ENCODE measurements around the gene DIDO1.
A peak's percentile ranks its signal among the peaks of the same experiment; 100 is the strongest.

Gene DIDO1

GRCh38 chr20:62952968-62953838 is 26.9 kb upstream of the DIDO1 start:
- no peaks in the 10 kb centered on the region for H3K9me3 ChIP-seq (ENCODE audit: control insufficient read depth, low read depth, low read length)
- no peak overlapping the region for H3K9ac ChIP-seq (ENCODE audit: low read length)
- H3K4me3 ChIP-seq (ENCODE audit: low read length), result peak overlapping the region; percentile 48
- H3K27ac ChIP-seq (ENCODE audit: low read length), result no peak overlapping the region
- H3K4me1 ChIP-seq (ENCODE audit: control insufficient read depth, low read depth, low read length), result peaks cover 15% of the 10 kb centered on the region
- no peaks in the 10 kb centered on the region for H3K27me3 ChIP-seq (ENCODE audit: control insufficient read depth, insufficient read depth, low read length)
- peaks cover 10% of the 10 kb centered on the region for H3K36me3 ChIP-seq (ENCODE audit: control insufficient read depth, low read depth, low read length)

GRCh38 chr20:62952373-62952967 is 26.2 kb upstream of the DIDO1 start, which contains the start of gene SLC17A9:
Gene SLC17A9, plus strand, starts transcription at chr20:62952709. Its CDS starts 122 bp downstream, at chr20:62952831.
- H3K9me3 ChIP-seq (ENCODE audit: control insufficient read depth, low read depth, low read length), result no peaks in the 10 kb centered on the region
- no peak within 1 kb of the TSS for H3K27ac ChIP-seq (ENCODE audit: low read length)
- H3K36me3 ChIP-seq (ENCODE audit: control insufficient read depth, low read depth, low read length), result peaks cover 16% of the 10 kb centered on the region
- no peak within 1 kb of the TSS for H3K9ac ChIP-seq (ENCODE audit: low read length)
- peaks cover 15% of the 10 kb centered on the region for H3K4me1 ChIP-seq (ENCODE audit: control insufficient read depth, low read depth, low read length)
- no peaks in the 10 kb centered on the region for H3K27me3 ChIP-seq (ENCODE audit: control insufficient read depth, insufficient read depth, low read length)
- H3K4me3 ChIP-seq (ENCODE audit: low read length), result peak within 1 kb of the TSS; percentile 48

- peak overlapping the region; percentile 48 for H3K4me3 ChIP-seq (ENCODE audit: low read length)
- peaks cover 15% of the 10 kb centered on the region for H3K4me1 ChIP-seq (ENCODE audit: control insufficient read depth, low read depth, low read length)
- no peaks in the 10 kb centered on the region for H3K27me3 ChIP-seq (ENCODE audit: control insufficient read depth, insufficient read depth, low read length)
- peaks cover 20% of the 10 kb centered on the region for H3K36me3 ChIP-seq (ENCODE audit: control insufficient read depth, low read depth, low read length)
- no peak overlapping the region for H3K27ac ChIP-seq (ENCODE audit: low read length)
- no peaks in the 10 kb centered on the region for H3K9me3 ChIP-seq (ENCODE audit: control insufficient read depth, low read depth, low read length)
- no peak overlapping the region for H3K9ac ChIP-seq (ENCODE audit: low read length)
Observed at GRCh38 chr20:62951896-62952372, 25.6 kb upstream of the DIDO1 start.

- peaks cover 15% of the 10 kb centered on the region for H3K4me1 ChIP-seq (ENCODE audit: control insufficient read depth, low read depth, low read length)
- H3K9ac ChIP-seq (ENCODE audit: low read length), result no peak overlapping the region
- H3K4me3 ChIP-seq (ENCODE audit: low read length), result no peak overlapping the region
- no peaks in the 10 kb centered on the region for H3K9me3 ChIP-seq (ENCODE audit: control insufficient read depth, low read depth, low read length)
- peaks cover 26% of the 10 kb centered on the region for H3K36me3 ChIP-seq (ENCODE audit: control insufficient read depth, low read depth, low read length)
- H3K27me3 ChIP-seq (ENCODE audit: control insufficient read depth, insufficient read depth, low read length), result no peaks in the 10 kb centered on the region
- H3K27ac ChIP-seq (ENCODE audit: low read length), result no peak overlapping the region
Observed at GRCh38 chr20:62951143-62951895, 25.0 kb upstream of the DIDO1 start.

- no peaks in the 10 kb centered on the region for H3K9me3 ChIP-seq (ENCODE audit: control insufficient read depth, low read depth, low read length)
- H3K36me3 ChIP-seq (ENCODE audit: control insufficient read depth, low read depth, low read length), result peaks cover 32% of the 10 kb centered on the region
- H3K4me1 ChIP-seq (ENCODE audit: control insufficient read depth, low read depth, low read length), result peaks cover 15% of the 10 kb centered on the region
- H3K4me3 ChIP-seq (ENCODE audit: low read length), result no peak overlapping the region
- no peak overlapping the region for H3K27ac ChIP-seq (ENCODE audit: low read length)
- no peak overlapping the region for H3K9ac ChIP-seq (ENCODE audit: low read length)
- no peaks in the 10 kb centered on the region for H3K27me3 ChIP-seq (ENCODE audit: control insufficient read depth, insufficient read depth, low read length)
Observed at GRCh38 chr20:62950741-62951140, 24.4 kb upstream of the DIDO1 start.

GRCh38 chr20:62949962-62950361 is 23.7 kb upstream of the DIDO1 start:
- no peaks in the 10 kb centered on the region for H3K9me3 ChIP-seq (ENCODE audit: control insufficient read depth, low read depth, low read length)
- peaks cover 39% of the 10 kb centered on the region for H3K36me3 ChIP-seq (ENCODE audit: control insufficient read depth, low read depth, low read length)
- no peak overlapping the region for H3K4me3 ChIP-seq (ENCODE audit: low read length)
- H3K27me3 ChIP-seq (ENCODE audit: control insufficient read depth, insufficient read depth, low read length), result no peaks in the 10 kb centered on the region
- no peak overlapping the region for H3K27ac ChIP-seq (ENCODE audit: low read length)
- no peak overlapping the region for H3K9ac ChIP-seq (ENCODE audit: low read length)
- peaks cover 15% of the 10 kb centered on the region for H3K4me1 ChIP-seq (ENCODE audit: control insufficient read depth, low read depth, low read length)

- no peak overlapping the region for H3K27ac ChIP-seq (ENCODE audit: low read length)
- H3K27me3 ChIP-seq (ENCODE audit: control insufficient read depth, insufficient read depth, low read length), result no peaks in the 10 kb centered on the region
- peaks cover 46% of the 10 kb centered on the region for H3K36me3 ChIP-seq (ENCODE audit: control insufficient read depth, low read depth, low read length)
- no peak overlapping the region for H3K4me3 ChIP-seq (ENCODE audit: low read length)
- H3K9ac ChIP-seq (ENCODE audit: low read length), result no peak overlapping the region
- H3K4me1 ChIP-seq (ENCODE audit: control insufficient read depth, low read depth, low read length), result peaks cover 10% of the 10 kb centered on the region
- H3K9me3 ChIP-seq (ENCODE audit: control insufficient read depth, low read depth, low read length), result no peaks in the 10 kb centered on the region
Observed at GRCh38 chr20:62949153-62949821, 23.0 kb upstream of the DIDO1 start.

GRCh38 chr20:62947532-62948300 is 21.4 kb upstream of the DIDO1 start:
- Histone ChIP-seq H3K9ac (ENCODE audit: low read length) (no peak overlapping the region), H3K36me3 (ENCODE audit: control insufficient read depth, low read depth, low read length) (peaks cover 62% of the 10 kb centered on the region), H3K27ac (ENCODE audit: low read length) (no peak overlapping the region), H3K4me1 (ENCODE audit: control insufficient read depth, low read depth, low read length) (no peaks in the 10 kb centered on the region), H3K27me3 (ENCODE audit: control insufficient read depth, insufficient read depth, low read length) (no peaks in the 10 kb centered on the region), H3K9me3 (ENCODE audit: control insufficient read depth, low read depth, low read length) (no peaks in the 10 kb centered on the region), H3K4me3 (ENCODE audit: low read length) (no peak overlapping the region)

GRCh38 chr20:62946918-62947317 is 20.6 kb upstream of the DIDO1 start:
- Histone ChIP-seq H3K36me3 (ENCODE audit: control insufficient read depth, low read depth, low read length) (peaks cover 63% of the 10 kb centered on the region), H3K4me1 (ENCODE audit: control insufficient read depth, low read depth, low read length) (no peaks in the 10 kb centered on the region), H3K27ac (ENCODE audit: low read length) (no peak overlapping the region), H3K4me3 (ENCODE audit: low read length) (no peak overlapping the region), H3K27me3 (ENCODE audit: control insufficient read depth, insufficient read depth, low read length) (no peaks in the 10 kb centered on the region), H3K9me3 (ENCODE audit: control insufficient read depth, low read depth, low read length) (no peaks in the 10 kb centered on the region), H3K9ac (ENCODE audit: low read length) (no peak overlapping the region)

- H3K36me3 ChIP-seq (ENCODE audit: control insufficient read depth, low read depth, low read length), result peaks cover 71% of the 10 kb centered on the region
Observed at GRCh38 chr20:62945771-62946339, 19.6 kb upstream of the DIDO1 start.

More at GRCh38 chr20:62945771-62946339, 19.6 kb upstream of the DIDO1 start:
- Histone ChIP-seq H3K9me3 (ENCODE audit: control insufficient read depth, low read depth, low read length) (no peaks in the 10 kb centered on the region), H3K27ac (ENCODE audit: low read length) (no peak overlapping the region), H3K4me3 (ENCODE audit: low read length) (no peak overlapping the region), H3K4me1 (ENCODE audit: control insufficient read depth, low read depth, low read length) (no peaks in the 10 kb centered on the region), H3K9ac (ENCODE audit: low read length) (no peak overlapping the region), H3K27me3 (ENCODE audit: control insufficient read depth, insufficient read depth, low read length) (no peaks in the 10 kb centered on the region)

Data from iPS-18a (cell line).